ENCODE data around the gene TMEM117. TPM values are rescaled to one million over a fixed set of nuclear protein-coding genes. Genes with fewer than 3 reads are reported as not detected.

The TMEM117 gene
- total RNA-seq, result 0.51 and 1.1 TPM in 2 replicates

DNA sequence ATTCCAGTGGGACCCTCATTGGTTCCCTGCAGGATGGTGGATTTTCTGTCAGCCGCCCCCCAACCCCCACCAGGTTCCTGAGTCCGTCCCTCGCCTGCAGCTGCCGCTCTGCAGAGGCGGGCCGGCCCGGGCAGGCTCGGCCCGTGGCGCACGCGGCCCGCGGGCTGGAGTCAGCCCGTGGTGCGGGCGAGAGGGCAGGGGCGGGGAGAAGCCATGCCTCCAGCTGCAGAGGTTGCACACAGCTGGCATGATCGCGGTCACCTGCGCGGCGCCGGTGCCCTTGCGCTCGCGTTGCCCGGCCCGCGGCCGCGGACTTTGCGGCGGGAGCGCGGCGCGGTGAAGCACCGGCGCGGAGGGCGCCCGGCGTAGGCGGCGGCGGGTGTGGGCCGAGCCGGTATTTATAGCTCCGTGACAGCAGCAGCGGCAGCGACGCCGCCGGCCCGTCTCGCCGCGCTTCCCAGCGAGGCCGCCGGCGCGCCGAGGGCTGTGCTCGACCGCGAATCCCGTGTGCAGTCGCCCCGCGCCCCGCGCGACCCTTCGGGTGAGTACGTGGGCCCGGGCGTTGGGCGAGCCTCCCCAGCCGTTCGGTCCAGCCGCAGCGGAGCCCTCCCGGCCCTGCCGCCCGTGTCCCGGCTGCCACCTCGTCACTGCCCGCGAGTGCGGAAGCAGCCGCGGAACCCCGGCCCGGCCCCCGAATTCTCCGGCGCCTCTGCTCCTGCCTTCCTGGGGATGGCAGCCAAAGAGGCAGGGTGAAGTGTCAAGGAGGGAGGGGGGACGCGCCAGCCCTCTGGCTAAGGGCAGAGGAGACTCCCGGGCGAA is at the start of gene TMEM117:
Gene TMEM117, plus strand, starts transcription at position 426 of the 819 bp plus-strand sequence.
- intact Hi-C loops (cut with micrococcal nuclease), result loop anchor here (1.0 kb wide), 2 partner anchors 31 to 78 kb away; partner anchors contain the start of genes IRAK4 and PUS7L

DNA sequence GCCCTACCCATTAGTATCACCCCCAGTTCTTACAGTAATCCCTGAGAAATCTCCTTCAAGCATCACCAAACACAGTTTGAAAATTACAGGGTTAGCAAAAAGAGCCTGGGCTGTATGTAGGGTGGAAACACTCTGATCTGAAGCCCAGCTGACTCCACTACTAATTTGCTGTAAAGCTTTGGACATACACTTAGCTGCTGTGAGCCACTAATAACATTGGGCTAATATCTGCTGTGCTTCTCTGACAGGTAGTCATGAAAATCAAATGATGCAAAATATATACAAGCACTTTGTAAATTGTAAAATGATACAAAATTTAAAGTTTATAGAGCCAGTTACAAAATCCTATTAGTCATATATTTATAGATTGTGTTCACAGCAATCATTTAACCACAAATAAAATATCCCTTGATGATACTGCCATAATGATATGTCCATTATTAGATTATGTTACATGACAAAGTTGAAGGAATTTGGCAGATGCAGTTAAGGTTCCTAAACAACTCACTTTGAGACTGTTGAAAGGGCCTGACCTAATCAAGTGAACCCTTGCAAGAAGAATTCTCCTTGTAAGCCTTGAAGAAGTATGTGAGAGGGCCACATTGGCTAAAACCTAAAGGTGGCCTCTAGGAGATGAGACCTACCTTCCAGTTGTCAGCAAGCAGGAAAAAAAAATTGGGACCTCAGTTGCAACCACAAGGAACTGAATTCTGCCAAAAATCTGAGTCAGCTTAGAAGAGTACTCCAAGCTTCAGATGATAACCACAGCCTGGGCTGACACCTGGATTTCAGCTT is 48.8 kb upstream of the TMEM117 start:
- intact Hi-C loops (cut with micrococcal nuclease), result no loop called here

DNA sequence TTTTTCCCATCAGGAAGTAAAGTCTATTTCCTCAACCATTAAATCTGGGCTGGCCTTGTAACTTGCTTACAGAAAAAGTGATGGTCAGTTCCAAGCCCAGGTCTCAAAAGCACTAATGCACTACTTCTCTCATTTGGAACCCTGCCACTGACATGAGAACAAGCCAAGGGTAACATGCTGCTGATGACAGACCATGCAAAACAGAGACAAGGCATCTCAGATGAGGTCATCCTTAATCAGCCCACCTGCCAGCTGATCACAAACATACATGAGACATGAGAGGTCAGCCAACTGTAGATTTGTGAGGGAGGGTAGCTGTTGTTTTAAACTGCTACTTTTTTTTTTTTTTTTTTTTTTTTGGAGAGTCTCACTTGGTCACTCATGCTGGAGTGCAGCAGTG is 45.9 kb upstream of the TMEM117 start:
- intact Hi-C loops (cut with micrococcal nuclease), result no loop called here

DNA sequence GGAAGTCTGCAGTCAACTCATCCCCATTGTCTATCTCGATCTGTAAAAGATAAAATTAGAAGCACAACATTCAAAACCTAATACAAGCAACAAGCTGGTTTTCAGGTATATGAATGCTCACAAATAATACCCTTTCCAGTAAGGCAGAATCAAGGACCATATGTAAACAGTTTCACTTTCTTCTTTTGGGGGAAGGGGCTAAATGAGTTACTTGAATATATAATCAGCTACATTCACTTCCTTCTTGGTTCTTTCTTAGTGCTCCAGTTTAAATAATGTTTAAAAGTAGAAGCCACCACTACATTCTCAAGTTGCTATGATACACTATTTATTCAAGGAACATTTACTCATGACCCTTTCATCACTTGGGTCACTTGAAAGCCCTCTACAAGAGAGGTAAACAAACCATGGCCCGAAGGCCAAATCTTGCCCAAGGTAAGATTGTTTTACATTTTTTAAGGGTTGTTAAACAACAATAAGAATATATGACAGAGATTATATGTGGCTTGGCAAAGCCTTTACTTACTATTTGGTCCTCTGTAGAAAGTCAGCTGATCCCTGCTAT is 40.1 kb upstream of the TMEM117 start:
- intact Hi-C loops (cut with micrococcal nuclease), result no loop called here

DNA sequence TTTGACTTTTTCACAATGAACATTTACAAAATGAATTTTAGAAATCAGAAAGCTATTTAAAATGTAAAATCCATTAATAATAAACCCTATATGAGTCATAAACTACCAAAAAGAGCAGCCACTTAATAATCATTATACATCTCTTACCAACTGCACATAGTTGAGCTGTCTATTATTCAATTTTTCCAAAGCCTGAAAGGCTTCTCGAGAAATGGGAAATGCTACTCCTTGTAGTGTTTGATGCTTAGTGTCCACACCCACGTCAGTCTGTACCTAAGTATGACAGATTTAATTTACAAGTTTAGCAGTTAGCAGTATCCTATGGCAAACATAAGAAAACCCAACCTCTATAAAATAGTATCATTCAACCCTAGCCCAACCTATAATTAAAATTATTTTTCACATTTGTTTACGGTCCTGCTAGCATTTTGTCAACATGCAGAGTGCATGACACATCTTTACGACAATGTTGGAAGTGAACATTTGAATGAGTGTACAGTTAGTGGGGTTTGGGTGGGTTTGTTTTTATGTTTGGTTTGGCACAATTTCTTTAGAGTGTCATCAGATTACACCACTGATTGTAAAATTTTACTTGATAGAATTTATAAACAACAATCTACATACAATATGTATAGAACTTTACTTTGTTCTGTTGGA is 38.2 kb upstream of the TMEM117 start:
- intact Hi-C loops (cut with micrococcal nuclease), result no loop called here

DNA sequence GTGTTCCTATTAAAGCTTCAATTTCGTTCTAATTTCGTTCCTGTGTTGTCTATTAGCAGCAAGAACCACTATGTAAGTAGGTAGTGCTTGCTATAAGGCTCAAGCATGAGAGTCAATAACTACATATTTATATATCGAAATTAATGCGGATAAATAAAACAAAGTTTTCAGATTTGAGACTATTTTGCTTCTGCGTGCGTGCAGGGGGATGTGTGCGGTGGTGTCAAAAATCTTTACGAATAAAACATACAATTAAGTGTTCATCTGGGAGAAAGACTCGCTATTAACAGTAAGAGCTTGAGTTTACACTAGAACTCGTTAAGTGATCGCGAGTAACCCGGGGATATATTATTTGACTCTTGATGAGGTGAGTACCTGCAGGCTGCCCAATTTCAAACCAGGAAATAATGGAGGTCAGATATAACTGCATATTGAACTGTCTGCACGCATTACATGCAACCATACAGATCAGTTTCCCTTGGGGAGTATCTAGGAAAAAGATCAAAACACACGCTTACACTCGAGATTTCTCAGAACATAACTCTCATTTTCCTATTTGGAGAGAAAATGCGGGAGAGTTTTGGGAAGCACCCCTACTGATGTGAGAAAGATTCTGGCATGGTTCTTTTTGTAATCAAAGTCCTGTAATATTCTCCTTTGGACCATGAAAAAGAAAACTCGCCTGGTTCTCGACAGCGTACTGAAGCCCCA is 30.6 kb upstream of the TMEM117 start:
- intact Hi-C loops (cut with micrococcal nuclease), result loop anchor here (1.0 to 10.0 kb wide), 2 partner anchors 31 to 1919 kb away; partner anchors contain the start of genes ARID2 and TMEM117

DNA sequence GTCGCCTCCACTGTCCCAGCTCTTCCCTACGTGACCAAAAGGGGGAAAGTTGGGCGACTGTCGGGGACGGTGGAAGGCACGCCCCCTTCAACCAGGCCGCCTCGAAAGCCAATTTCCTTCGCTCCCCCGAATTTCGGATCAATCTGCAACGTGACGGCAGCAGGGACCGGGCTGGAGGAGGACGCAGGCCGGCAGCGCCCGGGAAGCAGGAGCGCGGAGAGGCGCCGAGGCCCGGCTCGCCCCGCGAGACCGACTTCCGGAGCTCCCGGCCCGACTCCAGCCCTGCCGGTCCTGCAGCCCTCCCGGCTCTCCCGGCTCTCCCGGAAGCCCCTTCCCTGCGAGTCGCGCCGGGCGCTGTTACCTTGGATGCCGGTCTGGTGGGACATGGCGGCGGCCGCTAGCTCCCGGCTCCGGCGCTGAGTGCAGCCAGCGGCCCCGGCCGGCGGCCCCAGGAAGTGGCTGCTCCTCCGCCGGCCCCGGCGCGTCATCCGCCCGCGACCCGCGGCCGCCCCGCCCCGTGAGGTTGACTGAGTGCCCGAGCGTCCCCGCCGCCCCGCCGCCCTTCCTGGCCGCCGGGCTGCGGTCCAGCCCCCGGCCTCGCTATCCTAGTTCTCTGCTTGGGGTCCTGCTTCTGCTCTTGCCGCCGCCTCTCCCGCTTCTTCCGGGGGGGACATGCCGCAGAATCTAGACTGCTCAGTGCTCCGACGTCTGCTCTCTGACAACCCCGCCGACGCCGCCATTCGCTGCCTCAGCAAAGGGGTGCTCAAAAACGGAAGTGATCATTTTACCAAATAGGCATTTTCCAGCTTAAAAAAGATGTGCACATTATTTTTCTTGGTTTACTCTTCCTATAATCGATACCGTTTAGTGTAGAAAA is 29.8 kb upstream of the TMEM117 start, which contains the start of gene TWF1:
Gene TWF1, minus strand, starts transcription at position 458 of the 877 bp plus-strand sequence. Its CDS starts 72 bp downstream, at position 386.
- intact Hi-C loops (cut with micrococcal nuclease), result loop anchor here (1.0 to 10.0 kb wide), 5 partner anchors 30 to 1919 kb away; partner anchors contain the start of genes ARID2, IRAK4, PUS7L and TMEM117

DNA sequence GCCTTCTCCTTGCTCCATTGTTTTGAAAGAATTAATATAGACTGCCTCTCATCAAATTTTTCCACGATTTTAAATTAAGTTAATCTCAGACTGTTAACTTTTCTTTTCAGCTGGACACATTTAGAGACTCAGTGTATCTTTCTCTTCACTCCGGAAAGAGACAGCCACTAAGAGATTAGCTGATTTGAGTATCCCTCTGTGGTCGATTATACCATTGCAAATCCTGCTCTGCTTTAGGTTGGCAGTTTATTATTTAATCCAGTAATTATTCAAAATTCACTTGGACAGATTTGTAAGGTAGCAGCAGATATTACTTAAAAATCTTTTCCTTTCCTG is 29.2 kb upstream of the TMEM117 start:
- intact Hi-C loops (cut with micrococcal nuclease), result loop anchor here (1.0 to 10.0 kb wide), 5 partner anchors 48 to 1918 kb away; partner anchors contain the start of genes ARID2, IRAK4, PPHLN1 and PUS7L

DNA sequence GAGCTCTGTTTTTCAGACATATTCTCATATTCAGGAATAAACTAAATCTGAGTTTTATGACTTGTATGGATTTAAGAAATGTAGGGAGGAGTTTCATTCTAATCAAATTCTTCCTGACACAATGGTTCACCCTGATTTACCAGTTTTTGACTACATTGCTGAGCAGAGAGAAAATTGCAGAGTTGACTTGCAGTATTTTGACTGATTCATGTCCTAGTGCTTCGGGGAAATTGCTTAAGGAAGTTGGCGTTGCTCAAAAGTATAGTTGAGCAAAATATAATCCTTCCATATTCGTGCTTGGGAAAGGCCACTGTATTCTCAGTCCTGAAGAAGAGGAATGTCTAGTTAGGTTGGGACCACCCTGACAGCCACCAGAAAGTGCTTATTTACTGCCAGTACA is 28.5 kb upstream of the TMEM117 start:
- intact Hi-C loops (cut with micrococcal nuclease), result loop anchor here (1.0 to 10.0 kb wide), 3 partner anchors 1481 to 1917 kb away; partner anchors contain the start of genes ARID2, PPHLN1, YAF2 and ZCRB1

DNA sequence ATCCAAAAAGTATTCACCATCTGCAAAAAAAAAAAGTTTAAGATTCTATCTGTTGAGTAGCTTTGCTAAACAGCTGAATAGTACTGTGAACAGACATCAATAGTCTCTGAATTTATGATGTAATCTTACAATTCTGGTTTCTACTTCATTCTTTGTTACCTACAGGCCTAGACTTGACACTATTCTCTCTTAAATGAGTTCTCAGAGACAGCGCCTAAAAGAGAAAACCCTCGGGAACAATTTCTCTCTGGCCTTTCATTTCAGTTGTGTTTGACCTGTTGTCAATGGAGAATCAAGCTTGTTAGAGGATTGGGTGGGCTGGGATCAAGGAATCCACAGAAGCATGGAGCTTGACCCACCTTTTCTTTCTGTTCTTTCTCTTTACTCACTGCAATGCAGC is 23.8 kb upstream of the TMEM117 start:
- intact Hi-C loops (cut with micrococcal nuclease), result no loop called here

DNA sequence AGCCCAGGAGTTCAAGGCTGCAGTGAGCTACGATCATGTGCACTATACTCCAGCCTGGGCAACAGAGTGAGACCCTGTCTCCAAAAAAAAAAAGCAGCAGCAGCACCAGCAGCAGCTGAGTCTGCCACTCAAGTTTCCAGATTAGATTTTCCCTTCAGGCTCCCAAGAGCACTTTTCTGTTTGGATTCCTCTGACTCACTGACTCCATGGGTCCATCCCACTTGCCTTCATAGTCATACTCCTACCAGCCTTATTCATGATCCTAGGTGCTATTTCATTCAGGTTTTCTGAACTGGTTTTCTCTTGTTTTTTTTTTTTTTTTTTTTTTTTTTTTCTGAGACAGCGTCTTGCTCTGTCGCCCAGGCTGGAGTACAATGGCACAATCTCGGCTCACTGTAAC is 23.0 kb upstream of the TMEM117 start:
- intact Hi-C loops (cut with micrococcal nuclease), result no loop called here

DNA sequence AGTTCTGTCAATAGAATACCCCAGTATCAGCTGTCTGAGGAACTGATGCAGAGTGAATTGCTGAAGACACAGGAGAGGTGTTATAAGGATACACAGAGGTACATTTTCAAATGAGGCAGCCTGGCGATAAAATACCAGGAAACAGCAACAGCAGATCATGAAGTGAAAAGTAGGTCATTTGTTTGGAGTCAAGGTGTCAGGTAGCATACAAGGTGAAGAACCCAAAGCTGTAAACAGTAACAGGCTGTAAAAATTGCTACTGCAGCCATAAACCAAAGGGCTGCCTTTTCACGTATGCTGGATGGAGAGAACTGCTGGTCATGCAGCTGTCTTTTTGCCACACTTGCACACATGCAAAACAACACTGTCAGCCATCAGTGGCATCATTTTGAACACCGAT is 20.5 kb upstream of the TMEM117 start:
- intact Hi-C loops (cut with micrococcal nuclease), result no loop called here

DNA sequence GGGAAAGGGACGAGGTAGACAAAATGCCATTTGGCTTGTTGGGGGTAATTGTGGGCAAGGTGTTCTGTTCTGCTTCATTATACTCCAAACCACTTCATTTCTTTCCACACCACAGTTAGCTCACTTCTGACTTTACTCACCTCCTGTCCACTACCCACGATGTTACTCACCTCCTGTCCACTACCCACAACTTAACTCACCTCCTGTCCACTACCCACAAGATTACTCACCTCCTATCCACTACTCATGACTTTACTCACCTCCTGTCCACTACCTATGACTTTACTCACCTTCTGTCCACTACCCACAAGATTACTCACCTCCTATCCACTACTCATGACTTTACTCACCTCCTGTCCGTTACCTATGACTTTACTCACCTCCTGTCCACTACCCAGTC is 19.7 kb upstream of the TMEM117 start:
- intact Hi-C loops (cut with micrococcal nuclease), result no loop called here

DNA sequence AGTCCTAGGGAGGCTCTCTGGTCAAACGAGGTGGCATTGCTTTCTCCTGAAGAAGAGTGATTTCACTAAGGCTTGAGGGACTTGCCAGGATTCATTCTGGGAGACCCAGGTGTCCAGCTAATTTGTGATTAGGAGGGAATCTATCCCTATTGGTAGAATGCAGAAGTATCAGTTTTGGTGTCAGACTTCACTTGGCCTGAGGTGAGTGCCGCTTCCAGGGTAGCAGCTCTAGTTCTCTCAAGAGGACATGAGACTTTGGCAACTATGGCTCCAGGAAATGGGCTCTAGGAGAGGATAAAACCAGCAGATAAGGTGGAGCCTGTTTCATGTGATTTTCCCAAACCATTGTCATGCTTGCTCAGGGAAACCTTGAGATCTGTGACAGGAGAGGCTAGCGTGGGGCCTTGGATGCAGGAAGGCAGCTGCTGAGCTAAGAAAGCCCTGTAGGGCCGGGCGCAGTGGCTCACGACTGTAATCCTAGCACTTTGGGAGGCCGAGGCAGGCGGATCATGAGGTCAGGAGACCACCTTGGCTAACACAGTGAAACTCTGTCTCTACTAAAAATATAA is 11.6 kb upstream of the TMEM117 start:
- intact Hi-C loops (cut with micrococcal nuclease), result no loop called here

DNA sequence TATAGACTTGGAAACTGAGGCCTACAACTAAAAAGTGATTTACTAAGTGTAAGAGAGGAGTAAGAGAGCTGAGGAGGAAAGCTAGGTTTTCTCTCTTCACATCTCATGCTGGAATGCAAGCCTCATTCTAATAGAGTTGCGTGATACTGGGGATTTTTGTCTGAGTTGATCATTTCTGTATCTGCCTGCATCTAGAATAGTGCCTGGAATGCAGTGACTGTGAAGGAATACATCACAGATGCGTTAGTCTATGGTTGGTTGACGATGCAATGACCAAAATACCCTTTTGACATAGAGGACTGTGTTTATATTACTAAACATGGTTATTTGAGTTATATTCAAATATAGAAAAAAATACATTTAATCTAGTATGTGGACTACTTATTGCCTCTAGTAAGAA is 9.2 kb upstream of the TMEM117 start:
- intact Hi-C loops (cut with micrococcal nuclease), result no loop called here

DNA sequence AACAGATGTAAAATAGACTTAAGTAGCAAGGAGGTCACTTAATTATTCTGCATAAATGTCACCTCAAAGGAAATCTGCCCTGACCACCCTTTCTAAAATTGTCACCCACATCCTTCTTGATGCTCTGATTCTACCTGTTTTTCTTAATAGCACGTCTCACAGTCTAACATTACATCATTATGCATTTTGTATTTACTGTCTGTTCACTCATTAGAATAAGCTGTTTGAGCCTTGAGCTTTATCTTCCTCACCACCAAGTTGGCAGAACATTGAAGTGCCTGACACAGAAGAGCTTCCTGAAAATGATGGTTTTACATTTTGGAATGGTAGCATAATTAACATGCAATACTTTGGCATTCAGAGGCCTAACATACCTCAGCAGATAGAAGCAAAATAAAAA is 8.8 kb upstream of the TMEM117 start:
- intact Hi-C loops (cut with micrococcal nuclease), result no loop called here

DNA sequence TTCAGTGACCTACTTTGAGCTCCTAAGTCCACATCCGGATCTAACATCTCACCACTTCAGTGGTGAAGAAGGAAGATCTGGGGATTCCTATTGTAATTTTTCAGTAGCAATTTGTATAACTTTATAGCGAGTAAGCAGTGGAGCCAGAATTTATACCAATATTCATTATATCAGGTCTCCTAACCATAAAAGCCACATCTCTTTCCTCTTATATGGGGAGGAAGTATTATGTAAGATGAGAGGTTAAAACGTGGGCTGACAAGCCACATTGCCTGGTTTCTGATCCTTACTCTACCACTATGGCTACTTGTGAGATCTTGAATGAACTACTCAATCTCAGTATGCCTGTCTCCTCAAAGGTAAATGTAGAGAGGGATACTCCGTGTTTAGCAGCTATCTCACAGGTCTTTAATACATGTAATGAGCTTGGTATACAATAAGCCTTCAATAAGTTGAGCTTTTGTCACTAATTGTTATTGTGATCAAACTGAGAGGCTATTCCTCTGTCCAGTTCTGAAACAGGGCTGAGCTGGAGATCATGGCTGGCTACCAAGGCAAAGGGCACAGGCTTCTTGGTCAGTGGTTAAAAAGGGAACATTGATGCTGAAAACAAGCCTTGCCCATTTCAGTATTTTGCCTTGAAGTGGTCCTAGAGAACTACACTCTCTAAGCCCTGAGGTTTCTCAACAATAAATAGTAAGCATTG is 3.3 kb upstream of the TMEM117 start:
- intact Hi-C loops (cut with micrococcal nuclease), result no loop called here

DNA sequence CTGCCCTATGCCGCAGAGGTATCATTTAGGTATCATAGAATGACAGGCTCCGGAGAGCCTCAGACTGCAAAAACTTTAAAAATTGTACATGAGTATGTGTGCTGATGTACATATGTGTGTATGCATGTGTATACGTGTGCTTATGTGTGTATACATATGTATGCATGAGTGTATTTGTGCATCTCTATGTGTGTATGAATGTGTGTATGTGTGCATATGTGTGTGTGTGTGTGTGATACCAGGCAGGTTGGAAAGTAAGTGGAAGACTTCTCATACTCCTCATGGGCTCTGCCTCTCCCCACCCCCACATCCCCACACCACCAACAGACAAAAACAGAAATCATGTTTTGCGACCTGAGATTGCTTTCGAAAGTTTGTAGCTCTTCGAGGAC is 621 bp upstream of the TMEM117 start:
- intact Hi-C loops (cut with micrococcal nuclease), result no loop called here

All from T-helper 1 cell treated with Interleukin-12 subunit alpha and Interleukin-12 subunit beta and Interleukin-4 antibody, amounts not matched to agents 30 ng/mL and 1 ng/mL, for 36 hours (primary cell).